GM19025 (cell line): Measurements from ENCODE around the gene OVOL3.
"Not testable (repeated sequence)": the region's sequence is repeated elsewhere in the genome, so short reads cannot be mapped to it uniquely, and the experiment has no call there.

Experiments
- ATAC-seq: cut with Tn5 transposase; IDR thresholded peaks from one replicate; pipeline ENCODE4 v1.9.1; 2021; ENCODE audit warnings: mild to moderate bottlenecking, low read depth, moderate library complexity; ENCODE audit not compliant: unreplicated experiment

Gene OVOL3

GRCh38 chr19:36121486-36122124 is 10.7 kb downstream of the OVOL3 start:
- ATAC-seq: no peak

DNA sequence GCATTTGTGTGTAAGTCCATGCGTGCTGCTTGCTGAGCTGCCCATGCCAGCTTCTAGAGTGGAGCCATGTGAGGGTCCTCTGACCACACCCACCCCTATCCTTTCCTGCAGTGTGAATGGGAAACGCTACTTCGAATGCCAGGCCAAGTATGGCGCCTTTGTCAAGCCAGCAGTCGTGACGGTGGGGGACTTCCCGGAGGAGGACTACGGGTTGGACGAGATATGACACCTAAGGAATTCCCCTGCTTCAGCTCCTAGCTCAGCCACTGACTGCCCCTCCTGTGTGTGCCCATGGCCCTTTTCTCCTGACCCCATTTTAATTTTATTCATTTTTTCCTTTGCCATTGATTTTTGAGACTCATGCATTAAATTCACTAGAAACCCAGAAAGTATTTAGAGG is 14.6 kb downstream of the OVOL3 start:
- ATAC-seq: no peak

DNA sequence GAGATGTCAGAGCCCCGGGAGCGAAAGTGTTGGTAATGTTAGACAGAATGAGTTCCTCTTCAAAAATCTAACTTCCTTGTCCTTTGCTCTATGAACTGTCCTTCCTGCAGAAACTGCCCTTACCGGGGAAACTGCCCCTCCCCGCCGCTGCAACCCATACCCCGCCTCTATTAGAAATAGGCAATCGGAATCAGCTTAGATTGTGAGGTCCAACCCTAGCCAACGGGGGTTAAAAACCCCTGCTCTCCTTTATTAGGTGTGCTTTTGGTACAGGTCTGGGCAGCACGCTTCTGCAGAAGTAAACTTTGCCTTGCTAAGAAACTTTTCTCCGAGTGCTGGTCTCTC is 17.4 kb downstream of the OVOL3 start:
- ATAC-seq: no peak

DNA sequence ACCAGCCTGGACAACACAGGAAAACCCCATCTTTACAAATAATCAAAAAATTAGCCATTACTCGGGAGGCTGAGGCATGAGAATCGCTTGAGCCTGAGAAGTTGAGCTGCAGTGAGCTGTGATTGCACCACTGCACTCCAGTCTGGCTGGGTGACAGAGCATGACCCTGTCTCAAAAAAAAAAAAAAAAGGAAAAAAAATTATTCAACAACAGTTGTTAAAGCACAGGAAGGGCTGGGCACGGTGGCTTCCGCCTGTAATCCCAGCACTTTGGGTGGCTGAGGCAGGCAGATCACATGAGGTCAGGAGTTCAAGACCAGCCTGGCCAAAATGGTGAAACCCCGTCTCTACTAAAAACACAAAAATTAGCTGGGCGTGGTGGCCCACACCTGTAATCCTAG is 20.3 kb downstream of the OVOL3 start:
- not testable (repeated sequence) for ATAC-seq

DNA sequence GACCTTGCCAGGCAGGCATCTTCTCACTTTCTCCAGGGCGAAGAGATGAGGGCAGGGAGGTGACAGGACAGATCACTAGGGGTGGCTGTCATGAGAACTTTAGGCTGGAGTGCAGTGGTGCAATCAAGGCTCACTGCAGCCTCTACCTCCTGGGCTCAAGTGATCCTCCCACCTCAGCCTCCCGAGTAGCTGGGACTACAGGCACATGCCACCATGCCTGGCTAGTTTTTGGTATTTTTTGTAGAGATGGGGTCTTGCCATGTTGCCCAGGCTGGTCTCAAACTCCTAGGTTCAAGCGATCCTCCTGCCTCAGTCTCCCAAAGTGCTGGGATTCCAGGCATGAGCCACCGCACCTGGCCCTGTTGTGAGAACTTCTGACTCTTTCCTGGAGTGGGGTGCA is 23.9 kb downstream of the OVOL3 start:
- not testable (repeated sequence) for ATAC-seq

DNA sequence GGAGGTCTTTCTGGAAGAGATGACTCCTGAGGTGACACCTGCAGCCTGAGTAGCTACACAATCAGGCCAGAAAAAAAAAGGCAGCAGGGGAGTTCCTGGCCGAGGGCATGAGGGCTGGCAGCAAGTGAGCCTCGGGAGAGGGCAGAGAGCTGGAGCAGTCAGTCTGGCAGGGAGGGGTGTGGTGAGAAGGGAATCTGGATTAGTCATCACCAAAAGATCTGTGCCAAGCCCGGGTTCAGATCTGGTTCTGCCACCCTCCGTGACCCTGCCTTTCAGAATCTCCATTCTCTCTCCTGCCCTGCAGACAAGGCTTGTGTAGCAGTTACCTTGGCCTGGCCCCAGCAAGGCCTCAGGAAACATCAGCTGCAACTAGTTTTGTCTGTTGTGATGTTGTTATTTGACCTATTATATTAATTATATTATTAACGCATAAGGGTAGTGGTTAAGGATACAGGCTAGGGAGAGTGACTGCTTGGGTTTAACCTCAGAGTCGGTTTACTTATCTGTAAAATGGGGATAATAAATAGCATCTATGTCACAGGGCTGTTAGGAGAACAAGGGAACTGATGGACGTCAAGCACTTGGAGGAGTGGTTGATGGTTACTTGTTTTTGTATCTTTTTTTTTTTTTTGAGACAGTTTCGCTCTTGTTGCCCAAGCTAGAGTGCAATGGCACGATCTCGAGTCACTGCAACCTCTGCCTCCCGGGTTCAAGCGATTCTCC is 26.2 kb downstream of the OVOL3 start:
- no peak for ATAC-seq

- no peak for ATAC-seq
Observed at GRCh38 chr19:36139120-36139472, 28.2 kb downstream of the OVOL3 start.

DNA sequence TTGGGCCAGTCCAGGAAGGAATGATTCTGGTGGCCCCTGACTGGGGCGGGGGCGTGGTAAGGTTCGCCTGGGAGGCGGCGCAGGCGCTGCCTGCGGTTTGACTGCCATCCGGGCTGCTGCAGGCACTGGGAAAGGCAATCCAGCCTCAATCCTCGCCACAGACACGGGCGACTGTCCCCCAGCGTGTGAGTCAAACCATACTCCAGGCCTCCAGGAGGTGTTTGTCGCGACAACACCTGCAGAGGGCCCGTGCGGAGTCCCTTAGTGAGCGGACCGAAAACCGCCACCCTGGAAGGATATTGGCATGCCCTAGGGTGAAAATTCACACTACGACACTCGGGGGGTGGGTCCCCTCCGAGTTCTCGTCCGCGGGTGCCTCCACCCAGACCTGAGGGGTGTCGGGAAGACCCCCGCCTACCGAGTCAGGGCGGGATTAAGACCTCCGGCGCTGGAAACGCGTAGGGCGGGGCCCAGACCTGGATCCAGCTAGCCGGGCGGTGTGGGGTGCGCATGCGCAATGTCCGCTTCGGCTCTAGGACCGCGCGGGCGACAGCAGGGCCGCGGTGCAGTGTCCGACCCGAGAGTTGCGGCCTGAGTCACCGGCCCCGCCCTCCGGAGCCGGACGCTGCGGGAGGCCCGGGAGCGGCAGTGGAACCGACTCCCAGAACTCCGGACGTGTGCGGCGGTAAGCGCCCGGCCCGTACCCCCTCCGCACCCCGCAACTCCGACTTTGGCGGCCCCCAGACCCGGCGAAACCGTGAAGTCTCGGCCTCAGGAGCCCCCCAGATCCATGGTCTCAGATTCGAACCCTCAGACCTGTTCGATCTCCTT is 28.7 kb downstream of the OVOL3 start, which contains the start of gene CAPNS1:
CAPNS1 (plus strand) TSS at position 594 of the 831 bp plus-strand sequence. CDS start 946 bp downstream, outside the sequence.
- ATAC-seq: peak; percentile 81

DNA sequence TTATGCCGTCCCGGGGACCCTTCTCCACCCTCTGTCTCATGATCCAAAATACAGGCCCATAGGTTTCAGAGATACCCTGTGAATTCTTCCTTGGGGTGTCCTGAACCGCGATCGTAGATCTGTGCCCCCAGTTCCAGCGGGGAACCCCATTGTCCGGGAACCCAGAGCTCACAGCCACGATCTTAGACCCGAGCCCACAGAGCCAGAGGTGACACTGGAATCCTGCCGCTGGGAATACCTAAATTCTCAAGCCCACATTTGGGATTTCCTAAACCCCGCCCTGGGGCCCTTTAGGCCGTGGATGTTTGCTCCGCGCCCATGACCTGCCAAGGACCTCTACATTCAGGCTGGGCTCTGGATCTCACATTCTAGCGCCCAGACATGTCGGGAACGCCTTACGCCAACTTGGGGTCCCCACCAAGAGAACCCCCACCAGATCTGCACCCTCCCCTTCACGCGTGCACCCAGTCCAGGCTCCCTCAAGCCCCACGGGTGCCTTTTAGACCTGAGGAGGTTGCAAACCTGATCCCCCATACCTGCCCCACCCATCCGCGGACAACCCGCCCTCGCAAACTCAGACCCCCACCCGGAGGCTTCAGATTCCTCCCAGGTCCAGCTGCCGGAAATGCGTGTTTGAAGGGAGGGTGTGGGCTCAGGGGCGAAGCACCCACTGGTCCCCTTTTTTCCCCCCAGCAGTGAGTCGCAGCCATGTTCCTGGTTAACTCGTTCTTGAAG is 29.5 kb downstream of the OVOL3 start:
- no peak for ATAC-seq

DNA sequence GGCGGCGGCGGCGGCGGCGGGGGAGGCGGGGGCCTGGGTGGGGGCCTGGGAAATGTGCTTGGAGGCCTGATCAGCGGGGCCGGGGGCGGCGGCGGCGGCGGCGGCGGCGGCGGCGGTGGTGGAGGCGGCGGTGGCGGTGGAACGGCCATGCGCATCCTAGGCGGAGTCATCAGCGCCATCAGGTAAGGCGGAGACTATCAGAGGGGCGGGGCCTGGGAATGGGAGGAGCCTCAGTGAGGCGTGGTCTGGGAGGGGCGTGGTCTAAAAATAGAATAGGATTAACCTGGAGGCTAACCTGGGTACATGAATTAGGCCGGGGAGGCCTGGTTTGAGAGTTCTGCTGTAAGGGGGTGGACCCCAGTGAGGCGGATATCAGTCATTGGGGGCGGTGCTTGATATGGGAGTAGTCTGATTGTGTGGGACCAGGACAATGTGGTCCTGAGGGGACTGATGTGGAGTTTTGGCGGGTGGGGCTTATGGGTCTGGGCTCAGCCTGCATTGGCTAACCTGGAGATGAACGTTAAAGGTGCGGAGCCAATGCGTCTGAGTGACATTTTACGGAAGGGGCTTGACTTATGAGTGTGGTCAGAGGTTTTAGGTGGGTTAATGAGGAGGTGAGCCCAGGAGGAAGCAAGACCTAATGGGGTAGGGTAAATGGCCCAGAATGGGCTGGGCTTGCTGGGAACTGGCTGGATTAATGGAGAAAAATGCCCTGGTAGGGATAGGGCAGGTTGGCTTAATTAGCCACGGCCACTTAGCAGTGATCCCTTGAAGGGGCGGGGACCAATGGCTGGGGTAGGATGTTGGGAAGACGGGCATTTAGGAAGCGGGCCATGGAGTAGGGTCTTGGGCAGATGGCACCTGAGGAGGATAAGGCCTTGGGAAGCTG is 30.3 kb downstream of the OVOL3 start:
- peak; percentile 37 for ATAC-seq

GRCh38 chr19:36142046-36142445 is 31.1 kb downstream of the OVOL3 start:
- no peak for ATAC-seq

- ATAC-seq: no peak
Observed at GRCh38 chr19:36142496-36142895, 31.6 kb downstream of the OVOL3 start.

DNA sequence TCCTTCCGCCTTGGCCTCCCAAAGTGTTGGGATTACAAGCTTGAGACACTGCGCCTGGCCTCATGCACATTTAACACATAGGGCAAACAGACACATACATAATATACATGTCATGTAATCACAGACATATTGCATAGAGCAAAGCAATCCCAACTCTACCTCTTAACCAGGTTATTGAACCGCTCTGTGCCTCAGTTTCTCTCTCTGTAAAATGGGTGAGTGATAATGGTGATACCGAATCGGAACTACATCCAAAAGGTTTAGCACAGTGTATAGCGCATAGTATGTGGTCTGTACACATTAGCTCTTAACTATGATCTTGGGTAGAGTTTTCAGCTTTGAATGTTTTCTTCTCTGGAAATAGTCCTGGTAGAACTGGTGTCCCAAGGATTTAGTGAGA is 33.7 kb downstream of the OVOL3 start:
- no peak for ATAC-seq

DNA sequence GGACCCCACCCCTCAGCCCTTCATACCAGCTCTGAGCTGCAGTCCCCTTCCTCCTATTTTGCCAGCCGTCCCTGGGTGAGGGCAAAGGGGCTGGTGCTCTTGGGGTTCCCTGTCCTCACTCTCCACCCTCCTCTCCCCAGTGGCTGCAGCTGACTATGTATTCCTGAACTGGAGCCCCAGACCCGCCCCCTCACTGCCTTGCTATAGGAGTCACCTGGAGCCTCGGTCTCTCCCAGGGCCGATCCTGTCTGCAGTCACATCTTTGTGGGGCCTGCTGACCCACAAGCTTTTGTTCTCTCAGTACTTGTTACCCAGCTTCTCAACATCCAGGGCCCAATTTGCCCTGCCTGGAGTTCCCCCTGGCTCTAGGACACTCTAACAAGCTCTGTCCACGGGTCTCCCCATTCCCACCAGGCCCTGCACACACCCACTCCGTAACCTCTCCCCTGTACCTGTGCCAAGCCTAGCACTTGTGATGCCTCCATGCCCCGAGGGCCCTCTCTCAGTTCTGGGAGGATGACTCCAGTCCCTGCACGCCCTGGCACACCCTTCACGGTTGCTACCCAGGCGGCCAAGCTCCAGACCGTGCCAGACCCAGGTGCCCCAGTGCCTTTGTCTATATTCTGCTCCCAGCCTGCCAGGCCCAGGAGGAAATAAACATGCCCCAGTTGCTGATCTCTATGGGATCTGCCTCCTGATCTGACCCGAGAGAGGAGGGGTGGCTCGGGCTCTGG is 38.9 kb downstream of the OVOL3 start:
- ATAC-seq: no peak

DNA sequence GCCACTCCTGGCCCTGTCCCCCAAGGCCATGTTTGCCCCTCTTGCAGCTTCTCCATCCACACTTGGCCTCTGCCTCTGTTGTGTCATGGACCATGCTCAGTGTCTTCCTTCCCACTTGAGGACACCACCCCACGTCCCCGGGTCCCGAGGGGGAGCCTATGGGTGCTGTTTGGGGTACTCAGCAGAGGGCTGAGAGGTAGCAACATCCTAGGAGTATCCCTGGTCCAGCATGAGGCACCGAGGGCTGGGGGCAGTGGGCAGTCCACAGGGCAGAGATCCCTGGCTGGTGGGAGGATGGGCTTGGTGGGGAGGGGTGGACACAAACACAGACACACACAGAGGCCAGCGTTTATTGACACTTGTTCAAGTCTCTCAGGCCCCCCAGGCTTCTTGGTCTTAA is 39.6 kb downstream of the OVOL3 start:
- ATAC-seq: no peak

- no peak for ATAC-seq
Observed at GRCh38 chr19:36151144-36152018, 40.4 kb downstream of the OVOL3 start.

DNA sequence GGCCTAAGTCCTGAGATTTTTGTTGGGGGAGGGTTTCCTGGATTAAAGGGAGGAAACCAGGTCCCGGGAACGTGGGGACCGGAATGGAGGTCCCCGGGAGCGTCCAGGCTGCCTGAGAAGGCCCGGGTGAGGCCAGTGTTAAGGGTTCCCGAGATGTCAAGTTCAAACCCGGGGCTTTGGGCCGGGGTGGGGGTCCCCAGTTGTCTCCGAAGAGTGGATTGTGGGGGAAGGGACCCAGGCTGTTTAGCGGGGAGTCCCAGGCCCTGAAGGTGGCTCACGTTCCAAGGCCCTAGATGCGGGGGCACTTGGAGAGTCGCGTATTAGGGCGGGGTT is 41.0 kb downstream of the OVOL3 start:
- ATAC-seq: no peak

GRCh38 chr19:36152352-36153091 is 41.6 kb downstream of the OVOL3 start, which contains the start of gene COX7A1:
COX7A1 (minus strand) TSS chr19:36152447; CDS start chr19:36152407, 40 bp downstream.
- ATAC-seq: no peak
